Neural progenitor cell (in vitro differentiated cells): Measurements from ENCODE around the gene SEMA4D. TPM values are rescaled to one million over a fixed set of nuclear protein-coding genes. Genes with fewer than 3 reads are reported as not detected.

Source experiments
- DNase-seq: peaks from one replicate; pipeline ENCODE4 v3.0.0-alpha.2; 2016; ENCODE audit warnings: low spot score
- H2AFZ ChIP-seq: fragments of 200-600 bp; sonication (generic); replicated peaks from 2 replicates; pipeline ENCODE4 v1.6.1; 2016; ENCODE audit warnings: antibody characterized with exemption
- H3F3A ChIP-seq: fragments of 200-600 bp; sonication (generic); 2 replicates; pipeline ENCODE4 v1.6.1; 2016; ENCODE audit warnings: antibody characterized with exemption, low read depth
- H3K27ac ChIP-seq: fragments of 200-600 bp; sonication (generic); 2 replicates; pipeline ENCODE4 v1.5.1; 2016; ENCODE audit warnings: mild to moderate bottlenecking
- H3K27me3 ChIP-seq: fragments of 200-600 bp; sonication (generic); 2 replicates; pipeline ENCODE4 v1.6.1; 2016; ENCODE audit warnings: mild to moderate bottlenecking, moderate library complexity
- H3K36me3 ChIP-seq: fragments of 200-600 bp; sonication (generic); 2 replicates; pipeline ENCODE4 v1.5.1; 2016
- H3K4me1 ChIP-seq: fragments of 200-600 bp; sonication (generic); 2 replicates; pipeline ENCODE4 v1.6.1; 2016; ENCODE audit warnings: mixed run types
- H3K4me2 ChIP-seq: fragments of 200-600 bp; sonication (generic); 2 replicates; pipeline ENCODE4 v1.6.1; 2016
- H3K4me3 ChIP-seq: fragments of 200-600 bp; sonication (generic); 2 replicates; pipeline ENCODE4 v1.5.1; 2016
- H3K79me2 ChIP-seq: fragments of 200-600 bp; sonication (generic); 2 replicates; pipeline ENCODE4 v1.6.1; 2016; ENCODE audit warnings: low read depth
- H3K9ac ChIP-seq: fragments of 200-600 bp; sonication (generic); 2 replicates; pipeline ENCODE4 v1.6.1; 2016
- H3K9me3 ChIP-seq: fragments of 200-600 bp; sonication (generic); 2 replicates; pipeline ENCODE4 v1.5.1; 2016; ENCODE audit warnings: low read depth
- H4K20me1 ChIP-seq: fragments of 200-600 bp; sonication (generic); 2 replicates; pipeline ENCODE4 v1.6.1; 2016; ENCODE audit warnings: low read depth
- H3K27ac Mint-ChIP-seq: 3 replicates; pipeline ENCODE4 v1.8.0; 2021; ENCODE audit warnings: mixed read lengths
- H3K27me3 Mint-ChIP-seq: 2 replicates; pipeline ENCODE4 v1.8.0; 2022; ENCODE audit warnings: low read depth, mild to moderate bottlenecking, inconsistent platforms, moderate library complexity, mixed read lengths; ENCODE audit not compliant: insufficient read depth
- H3K36me3 Mint-ChIP-seq: 3 replicates; pipeline ENCODE4 v1.8.0; 2021; ENCODE audit warnings: mixed read lengths
- H3K4me1 Mint-ChIP-seq: 3 replicates; pipeline ENCODE4 v1.8.0; 2021; ENCODE audit warnings: mixed read lengths
- H3K4me3 Mint-ChIP-seq: 3 replicates; pipeline ENCODE4 v1.8.0; 2021; ENCODE audit warnings: mild to moderate bottlenecking, moderate library complexity, mixed read lengths
- H3K9me3 Mint-ChIP-seq: 3 replicates; pipeline ENCODE4 v1.8.0; 2020; ENCODE audit warnings: mixed read lengths
- CTCF ChIP-seq: fragments of 200-600 bp; sonication (generic); IDR thresholded peaks from 2 replicates; pipeline ENCODE4 v1.5.1; 2017; ENCODE audit warnings: antibody characterized with exemption, mild to moderate bottlenecking
- EZH2 ChIP-seq: fragments of 200-600 bp; sonication (generic); IDR thresholded peaks from 2 replicates; pipeline ENCODE4 v1.6.1; 2017; ENCODE audit warnings: antibody characterized with exemption, mild to moderate bottlenecking, moderate library complexity
- EZH2phosphoT487 ChIP-seq: fragments of 200-600 bp; sonication (generic); IDR thresholded peaks from 2 replicates; pipeline ENCODE4 v1.6.1; 2017; ENCODE audit warnings: antibody characterized with exemption
- total RNA-seq: library from RNA; depleted of rRNA; stranded (reverse); fragments of >200 nt; gene quantifications from 2 replicates; pipeline ENCODE4 v1.2.3, GENCODE V29; 2015; ENCODE audit warnings: low replicate concordance

The SEMA4D gene
- total RNA-seq, 1 donor from 2014 or later, result 19.1 TPM

- Histone ChIP-seq H3K27ac (no peak overlapping the region), H3K36me3 (no peaks in the 10 kb centered on the region), H4K20me1 (peaks cover 16% of the 10 kb centered on the region), H3K4me2 (no peak overlapping the region), H3K27me3 (no peaks in the 10 kb centered on the region), H3K4me1 (no peaks in the 10 kb centered on the region), H3K4me3 (no peak overlapping the region), H3K9me3 (no peaks in the 10 kb centered on the region), H3F3A (no peaks in the 10 kb centered on the region), H3K9ac (no peak overlapping the region), H3K79me2 (peaks cover 40% of the 10 kb centered on the region), H2AFZ (no peak overlapping the region)
- TF ChIP-seq EZH2phosphoT487 (no peak), CTCF (no peak), EZH2 (no peak)
- Mint-ChIP-seq H3K4me3 (no peak overlapping the region), H3K27me3 (peaks cover 4% of the 10 kb centered on the region), H3K9me3 (peaks cover 2% of the 10 kb centered on the region), H3K36me3 (peaks cover 13% of the 10 kb centered on the region), H3K27ac (no peak overlapping the region), H3K4me1 (peaks cover 18% of the 10 kb centered on the region)
- no peak for DNase-seq
Measured at GRCh38 chr9:89476546-89476945, 21.4 kb downstream of the SEMA4D start.

- Mint-ChIP-seq H3K9me3 (peaks cover 2% of the 10 kb centered on the region), H3K27ac (no peak overlapping the region), H3K4me1 (peaks cover 17% of the 10 kb centered on the region), H3K36me3 (peaks cover 13% of the 10 kb centered on the region), H3K4me3 (no peak overlapping the region), H3K27me3 (peaks cover 4% of the 10 kb centered on the region)
- Histone ChIP-seq H3K9me3 (no peaks in the 10 kb centered on the region), H3K4me1 (peaks cover 2% of the 10 kb centered on the region), H3K36me3 (no peaks in the 10 kb centered on the region), H3K27me3 (no peaks in the 10 kb centered on the region), H2AFZ (no peak overlapping the region), H3K79me2 (peaks cover 38% of the 10 kb centered on the region), H4K20me1 (peaks cover 16% of the 10 kb centered on the region), H3K9ac (no peak overlapping the region), H3F3A (no peaks in the 10 kb centered on the region), H3K27ac (no peak overlapping the region), H3K4me3 (no peak overlapping the region), H3K4me2 (no peak overlapping the region)
- DNase-seq, result no peak
- no peak for TF ChIP-seq EZH2phosphoT487
- TF ChIP-seq EZH2, result no peak
- no peak for TF ChIP-seq CTCF
Measured at GRCh38 chr9:89475891-89476440, 21.9 kb downstream of the SEMA4D start.

- Histone ChIP-seq H3K9ac (no peak overlapping the region), H3K79me2 (peaks cover 45% of the 10 kb centered on the region)
- H3K36me3 Mint-ChIP-seq, result peaks cover 11% of the 10 kb centered on the region
Measured at GRCh38 chr9:89474939-89475338, 23.0 kb downstream of the SEMA4D start.

More at GRCh38 chr9:89474939-89475338, 23.0 kb downstream of the SEMA4D start:
- no peak overlapping the region for H2AFZ ChIP-seq
- no peaks in the 10 kb centered on the region for H3K9me3 ChIP-seq
- no peaks in the 10 kb centered on the region for H3K9me3 Mint-ChIP-seq
- H3K27me3 ChIP-seq, result no peaks in the 10 kb centered on the region
- no peak overlapping the region for H3K4me3 Mint-ChIP-seq
- no peak overlapping the region for H3K27ac ChIP-seq
- peaks cover under 1% of the 10 kb centered on the region for H3F3A ChIP-seq
- peaks cover 17% of the 10 kb centered on the region for H3K4me1 Mint-ChIP-seq
- H3K27ac Mint-ChIP-seq, result no peak overlapping the region
- H3K36me3 ChIP-seq, result no peaks in the 10 kb centered on the region
- peaks cover 12% of the 10 kb centered on the region for H3K4me1 ChIP-seq
- H3K4me3 ChIP-seq, result no peak overlapping the region
- no peak for TF ChIP-seq CTCF
- TF ChIP-seq EZH2, result no peak
- no peak for TF ChIP-seq EZH2phosphoT487
- H3K4me2 ChIP-seq, result no peak overlapping the region
- peaks cover 24% of the 10 kb centered on the region for H4K20me1 ChIP-seq
- DNase-seq, result no peak
- H3K27me3 Mint-ChIP-seq, result peaks cover 4% of the 10 kb centered on the region
